Heart left ventricle (tissue), 16 donors: Measurements from ENCODE around the gene TTC39C. TPM values are rescaled to one million over a fixed set of nuclear protein-coding genes. Genes with fewer than 3 reads are reported as not detected.

Experiments used
- ATAC-seq, 4 donors: fragments of 200-7000 bp; cut with Tn5 transposase; one replicate each; pipeline ENCODE4 v1.9.1; 2020 to 2022; ENCODE audit warnings: moderate library complexity in 4 of 4, mild to moderate bottlenecking in 3 of 4, moderate number of reproducible peaks in 1 of 4
- DNase-seq, 5 donors: peaks; one replicate each; pipeline ENCODE4 v3.0.0-alpha.2; 2020
- H3K27ac ChIP-seq, 12 donors: fragments of 200-600 bp; sonication (generic) in 4 of 12; one replicate each; pipeline versions ENCODE4 v1.5.0 to v1.8.0; 2016 to 2022; ENCODE audit warnings: mild to moderate bottlenecking in 2 of 12
- H3K27me3 ChIP-seq, 9 donors: fragments of 200-600 bp; sonication (generic) in 2 of 9; one replicate each; pipeline versions ENCODE4 v1.5.1 to v1.8.0; 2016 to 2022; ENCODE audit warnings: mild to moderate bottlenecking in 3 of 9
- H3K36me3 ChIP-seq, 9 donors: fragments of 200-600 bp; sonication (generic) in 2 of 9; one replicate each; pipeline versions ENCODE4 v1.5.0 to v1.8.0; 2018 to 2022; ENCODE audit warnings: mild to moderate bottlenecking in 2 of 9
- H3K4me1 ChIP-seq, 12 donors: fragments of 200-600 bp; sonication (generic) in 4 of 12; one replicate each; pipeline versions ENCODE4 v1.5.0 to v1.8.0; 2016 to 2022; ENCODE audit warnings: mild to moderate bottlenecking in 3 of 12
- H3K4me3 ChIP-seq, 12 donors: fragments of 200-600 bp; sonication (generic) in 4 of 12; one replicate each; pipeline versions ENCODE4 v1.5.0 to v1.8.0; 2017 to 2022; ENCODE audit warnings: mild to moderate bottlenecking in 9 of 12, moderate library complexity in 4 of 12
- H3K9me3 ChIP-seq, 12 donors: fragments of 200-600 bp; sonication (generic) in 4 of 12; one replicate each; pipeline versions ENCODE4 v1.5.0 to v1.8.0; 2016 to 2022; ENCODE audit warnings: mild to moderate bottlenecking in 1 of 12
- CTCF ChIP-seq, 12 donors: fragments of 200-600 bp; sonication (generic) in 4 of 12; IDR thresholded peaks; one replicate each; pipeline versions ENCODE4 v1.5.0 to v1.8.0; 2018 to 2022; ENCODE audit warnings: antibody characterized with exemption in 12 of 12, mild to moderate bottlenecking in 5 of 12
- POLR2A ChIP-seq, 2 donors: fragments of 450-650 bp; IDR thresholded peaks; one replicate each; pipeline ENCODE4 v1.6.1; 2017; ENCODE audit warnings: antibody characterized with exemption in 2 of 2, mild to moderate bottlenecking in 2 of 2, moderate library complexity in 2 of 2
- whole genome bisulfite sequencing, 4 donors: extraction: QIAGEN DNeasy Blood & Tissue Kit in 2 of 4; methylation state at CpG; one replicate each; pipeline versions ENCODE4 v1.1.5 to v1.1.7; 2013 to 2018; 5-methylcytosine and 5-hydroxymethylcytosine counted together
- intact Hi-C, 10 donors: fragments of 100-400 bp; cut with DNase I; formaldehyde crosslinking; loops; one replicate each; pipeline versions ENCODE4 v1.11.1 to v1.14.2; 2022
- polyA plus RNA-seq, 2 donors: library from polyadenylated mRNA; stranded (reverse); fragments of 200-250 nt; gene quantifications; one replicate each; pipeline ENCODE4 v1.2.3, GENCODE V29; 2013
- total RNA-seq, 9 donors: library from RNA; depleted of rRNA in 2 of 9; stranded (reverse); fragments of >200 nt in 2 of 9; fragmentation: NEBNext Ultra II Directional in 3 of 9; extraction: Animal tissue kit (Norgen Biotek cat#: 25700) in 3 of 9; gene quantifications; one replicate each; pipeline versions ENCODE4 v1.1.0 to v1.2.4, GENCODE V29; 2016 to 2023
- donor health status: ischemic (EF 13 %, LVEDD 7.1; RV severe dilation, severe dysfunction).
- donor health status: healthy with polysubstance abuse.
- donor health status: DM: no; HTN: yes; CAD: no.
- donor health status: DM: no; HTN: no; CAD: no.
- donor health status: ischemic (EF 25% LVEDD 6.9; RV normal size, moderate dysfunction).
- donor health status: ischemic (EF 25% LVEDD 5.7; RV mildly dilated, moderate dysfunction).
- donor health status: healthy.
- donor health status: DM: yes; HTN: yes; CAD: no.
- donor health status: ischemic (EF 35%, LVEDD 5.7; RV mildly dilated, moderate dysfunction).
- donor health status: nonischemic (EF 11% LVEDD 7.7; RV severe dilation, severe dysfunction).
- donor health status: DM: yes; HTN: yes; CAD: no.
- donor health status: PGD.
- donor health status: ischemic (EF 29% LVEDD 5.4; RV normal size, mild dysfunction).
- donor health status: nonischemic (EF 23%, LVEDD 6.1; RV moderate dilation, normal function).

Gene TTC39C
- total and polyA plus RNA-seq, 11 donors, result 2.3 to 12.8 (median 4.7) TPM

- no peaks in the 10 kb centered on the region for H3K9me3 ChIP-seq
- DNase-seq (no peak), ATAC-seq (no peak)
- TF ChIP-seq POLR2A (IDR thresholded peaks at IDR 0.05) (no peak), CTCF (IDR thresholded peaks at IDR 0.05) (no peak)
- H3K27ac ChIP-seq, result no peak overlapping the region
- WGBS, 4 donors, result 94 to 96% (median 95%) methylated on average over 8 of the region's 8 CpGs
- intact Hi-C loops, result loop anchor here in 1 of 10 donors (10.0 kb wide), 1 partner anchor 50 kb away; the partner anchor contains the start of gene TTC39C
- H3K4me1 ChIP-seq, result peaks cover 0 to 13% (median 0%) of the 10 kb centered on the region in 12 donors
- H3K4me3 ChIP-seq, result no peak overlapping the region
- peaks cover 0 to 17% (median 0%) of the 10 kb centered on the region in 9 donors for H3K36me3 ChIP-seq
- no peaks in the 10 kb centered on the region for H3K27me3 ChIP-seq
These were observed 50.0 kb downstream of the TTC39C start for GRCh38 chr18:24064391-24065100.

- H3K27me3 ChIP-seq, result no peaks in the 10 kb centered on the region
- no peak overlapping the region for H3K27ac ChIP-seq
- ATAC-seq, result no peak
- H3K9me3 ChIP-seq, result no peaks in the 10 kb centered on the region
- no peak overlapping the region for H3K4me3 ChIP-seq
- no peak for DNase-seq
- WGBS, 4 donors, result 91 to 98% (median 93%) methylated on average over 2 of the region's 2 CpGs
- no peak for TF ChIP-seq CTCF (IDR thresholded peaks at IDR 0.05)
- TF ChIP-seq POLR2A (IDR thresholded peaks at IDR 0.05), result no peak
- intact Hi-C loops, result loop anchor here in 1 of 10 donors (10.0 kb wide), 1 partner anchor 51 kb away; the partner anchor contains the start of gene TTC39C
- H3K4me1 ChIP-seq, result peaks cover 0 to 13% (median 0%) of the 10 kb centered on the region in 12 donors
- H3K36me3 ChIP-seq, result peaks cover 0 to 17% (median 0%) of the 10 kb centered on the region in 9 donors
These were observed 51.4 kb downstream of the TTC39C start for GRCh38 chr18:24065906-24066305.

- no peak for ATAC-seq
- intact Hi-C loops, result loop anchor here in 1 of 10 donors (10.0 kb wide), 1 partner anchor 54 kb away; the partner anchor contains the start of gene TTC39C
These were observed 54.6 kb downstream of the TTC39C start for GRCh38 chr18:24068945-24069693.

More at GRCh38 chr18:24068945-24069693, 54.6 kb downstream of the TTC39C start:
- 67 to 73% (median 70%) methylated on average over 7 of the region's 7 CpGs for WGBS, 4 donors
- no peak overlapping the region for H3K4me3 ChIP-seq
- H3K36me3 ChIP-seq, result peaks cover 0 to 17% (median 0%) of the 10 kb centered on the region in 9 donors
- no peak for DNase-seq
- TF ChIP-seq POLR2A (IDR thresholded peaks at IDR 0.05), result no peak
- TF ChIP-seq CTCF (IDR thresholded peaks at IDR 0.05), result no peak
- no peaks in the 10 kb centered on the region for H3K27me3 ChIP-seq
- H3K9me3 ChIP-seq, result no peaks in the 10 kb centered on the region
- H3K4me1 ChIP-seq, result peaks cover 0 to 7% (median 0%) of the 10 kb centered on the region in 12 donors
- H3K27ac ChIP-seq, result no peak overlapping the region
